HepG2 (cell line): Measurements from ENCODE around the gene OXLD1. TPM values are rescaled to one million over a fixed set of nuclear protein-coding genes. Genes with fewer than 3 reads are reported as not detected.

Experiments
- ATF7 ChIP-seq, 2 experiments: fragments of 450-650 bp in 1 of 2; sonication (generic) in 1 of 2; formaldehyde crosslinking in 1 of 2; IDR thresholded peaks; 2 replicates each; pipeline versions ENCODE4 v1.4.0 to v1.6.1; 2016 to 2020; ENCODE audit warnings: antibody characterized with exemption in 1 of 2, mild to moderate bottlenecking in 1 of 2, missing genetic modification reagents in 1 of 2
- DPF2 ChIP-seq: sonication (generic); formaldehyde crosslinking; IDR thresholded peaks from 2 replicates; pipeline ENCODE4 v1.4.0; 2020; ENCODE audit warnings: mild to moderate bottlenecking, low read depth, missing genetic modification reagents, borderline replicate concordance
- FOXK1 ChIP-seq: sonication (generic); formaldehyde crosslinking; IDR thresholded peaks from 2 replicates; pipeline ENCODE4 v1.4.0; 2020; ENCODE audit warnings: low read depth, missing genetic modification reagents, borderline replicate concordance
- GABPA ChIP-seq, 2 experiments: IDR thresholded peaks; 2 replicates each; pipeline ENCODE4 v1.6.1; 2011 to 2016; ENCODE audit warnings: low read depth in 2 of 2, low read length in 1 of 2, missing biosample characterization in 1 of 2, missing genetic modification characterization in 1 of 2
- MAFK ChIP-seq, 2 experiments: IDR thresholded peaks in 1 of 2; conservative IDR thresholded peaks in 1 of 2; 2 replicates each; pipeline ENCODE4 v1.6.1; 2011; ENCODE audit warnings: improper control_type of control experiment in 2 of 2, low read length in 2 of 2
- PAXIP1 ChIP-seq: sonication (generic); formaldehyde crosslinking; conservative IDR thresholded peaks from 2 replicates; pipeline ENCODE4 v1.4.0; 2020; ENCODE audit warnings: mild to moderate bottlenecking, missing genetic modification reagents, moderate library complexity
- SALL1 ChIP-seq: sonication (generic); formaldehyde crosslinking; IDR thresholded peaks from 2 replicates; pipeline ENCODE4 v1.8.0; 2022; ENCODE audit warnings: mild to moderate bottlenecking, missing genetic modification reagents
- SAP130 ChIP-seq: IDR thresholded peaks from 2 replicates; pipeline ENCODE4 v1.6.1; 2016; ENCODE audit warnings: low read depth
- SRSF9 ChIP-seq: fragments of 200-400 bp; formaldehyde crosslinking; IDR thresholded peaks from 2 replicates; pipeline ENCODE4 v1.6.1; 2018; ENCODE audit warnings: borderline replicate concordance, mild to moderate bottlenecking, low read depth, low read length; ENCODE audit not compliant: insufficient read depth, poor library complexity, severe bottlenecking
- TARDBP ChIP-seq: sonication (generic); formaldehyde crosslinking; IDR thresholded peaks from 2 replicates; pipeline ENCODE4 v1.8.0; 2022; ENCODE audit warnings: mild to moderate bottlenecking, missing genetic modification reagents
- ZBTB4 ChIP-seq: sonication (generic); formaldehyde crosslinking; IDR thresholded peaks from 2 replicates; pipeline ENCODE4 v1.4.0; 2020; ENCODE audit warnings: missing genetic modification reagents, mild to moderate bottlenecking, borderline replicate concordance
- ZFP62 ChIP-seq: sonication (generic); formaldehyde crosslinking; IDR thresholded peaks from 2 replicates; pipeline ENCODE4 v1.4.0; 2020; ENCODE audit warnings: missing genetic modification reagents
- ZNF552 ChIP-seq: sonication (generic); formaldehyde crosslinking; IDR thresholded peaks from 2 replicates; pipeline ENCODE4 v1.9.0; 2022; ENCODE audit warnings: missing genetic modification reagents, mild to moderate bottlenecking, borderline replicate concordance
- ZNF574 ChIP-seq: sonication (generic); formaldehyde crosslinking; IDR thresholded peaks from 2 replicates; pipeline ENCODE4 v1.4.0; 2020; ENCODE audit warnings: missing genetic modification reagents
- ZNF619 ChIP-seq: sonication (generic); formaldehyde crosslinking; IDR thresholded peaks from 2 replicates; pipeline ENCODE4 v1.4.0; 2020; ENCODE audit warnings: mild to moderate bottlenecking, missing genetic modification reagents
- ZNF639 ChIP-seq: conservative IDR thresholded peaks from 2 replicates; pipeline ENCODE4 v1.6.1; 2018; ENCODE audit warnings: missing genetic modification reagents
- polyA plus RNA-seq, 8 experiments: library from polyadenylated mRNA; depleted of rRNA in 3 of 8; stranded (reverse) in 7 of 8; unstranded in 1 of 8; fragments of >200 nt; fragmentation: Illumina TruSeq in 4 of 8; extraction: Trizol in 4 of 8; gene quantifications; 2 replicates each; pipeline versions ENCODE4 v1.2.1 to v1.2.3, GENCODE V29; 2011 to 2016; ENCODE audit warnings: low read depth in 4 of 8, missing spikeins in 1 of 8, mixed read lengths in 1 of 8; ENCODE audit not compliant: insufficient read depth in 1 of 8
- total RNA-seq, 5 experiments: library from RNA; depleted of rRNA; stranded (reverse); fragments of >200 nt; fragmentation: Illumina TruSeq; extraction: Trizol; gene quantifications; 2 replicates each; pipeline ENCODE4 v1.2.3, GENCODE V29; 2016; ENCODE audit warnings: low read depth in 1 of 5

OXLD1 gene
- total and polyA plus RNA-seq, 2 of the 13 experiments (the other 11 are each of a cell fraction or from before 2014, with no cell fraction given), result 27.1 to 37.5 TPM

GRCh38 chr17:81701288-81702071 lies 35.1 kb upstream of the OXLD1 start (continued):
- TF ChIP-seq SRSF9 (no peak), SAP130 (CRISPR knock-in tag) (no peak), ZBTB4 (peak; percentile 19; the same call in 1 of the 2 replicates), DPF2 (CRISPR knock-in tag) (no peak), FOXK1 (CRISPR knock-in tag) (no peak), ZNF574 (CRISPR knock-in tag) (0 out of 2 replicates have a peak, but pooled peaks have one; percentile 14), ATF7 (IDR thresholded peaks at IDR 0.05) (no peak), ATF7 (CRISPR knock-in tag; IDR thresholded peaks at IDR 0.05) (no peak), SALL1 (CRISPR knock-in tag) (no peak), ZNF619 (no peak), ZNF552 (CRISPR knock-in tag) (no peak), PAXIP1 (CRISPR knock-in tag) (no peak), ZNF639 (CRISPR knock-in tag) (no peak), MAFK (conservative IDR thresholded peaks at IDR 0.05 in 1 of 2, IDR thresholded peaks at IDR 0.05 in 1 of 2; ENCODE audit: low read length in 2 of 2) (no peak), TARDBP (CRISPR knock-in tag) (peak; percentile 45; the same call in 1 of the 2 replicates), GABPA (IDR thresholded peaks at IDR 0.05; ENCODE audit: low read depth, low read length) (no peak), GABPA (CRISPR knock-in tag; IDR thresholded peaks at IDR 0.05; ENCODE audit: low read depth) (no peak), ZFP62 (CRISPR knock-in tag) (no peak)
